Activated naive CD8-positive, alpha-beta T cell treated with anti-CD3 and anti-CD28 coated beads for 36 hours (primary cell): ENCODE results near the gene PTPRB. TPM values are rescaled to one million over a fixed set of nuclear protein-coding genes. Genes with fewer than 3 reads are reported as not detected.

Experiments used
- DNase-seq: peaks from one replicate; pipeline ENCODE4 v3.0.0; 2021
- H3K27ac Mint-ChIP-seq: one replicate; pipeline ENCODE4 v1.8.0; 2022; ENCODE audit warnings: mild to moderate bottlenecking, moderate library complexity, mixed read lengths
- H3K27me3 Mint-ChIP-seq: one replicate; pipeline ENCODE4 v1.8.0; 2022; ENCODE audit warnings: mild to moderate bottlenecking, mixed read lengths
- H3K36me3 Mint-ChIP-seq: one replicate; pipeline ENCODE4 v1.8.0; 2021; ENCODE audit warnings: mild to moderate bottlenecking, mixed read lengths
- H3K4me1 Mint-ChIP-seq: one replicate; pipeline ENCODE4 v1.8.0; 2021; ENCODE audit warnings: mixed read lengths
- H3K4me3 Mint-ChIP-seq: one replicate; pipeline ENCODE4 v1.8.0; 2022; ENCODE audit warnings: mild to moderate bottlenecking, moderate library complexity, mixed read lengths
- H3K9me3 Mint-ChIP-seq: one replicate; pipeline ENCODE4 v1.8.0; 2022; ENCODE audit warnings: mixed read lengths
- total RNA-seq, 2 experiments: library from RNA; stranded (reverse); gene quantifications; one replicate each; pipeline ENCODE4 v1.2.3, GENCODE V29; 2021

The PTPRB gene
- total RNA-seq, 2 experiments from 2014 or later, result not detected

GRCh38 chr12:70487440-70487839 lies 149.8 kb downstream of the PTPRB start:
- Mint-ChIP-seq H3K27me3 (peaks cover 6% of the 10 kb centered on the region), H3K36me3 (no peaks in the 10 kb centered on the region), H3K4me3 (no peak overlapping the region), H3K4me1 (no peaks in the 10 kb centered on the region), H3K9me3 (peaks cover 4% of the 10 kb centered on the region), H3K27ac (no peak overlapping the region)
- no peak for DNase-seq

GRCh38 chr12:70486588-70486987 lies 150.6 kb downstream of the PTPRB start:
- Mint-ChIP-seq H3K27ac (no peak overlapping the region), H3K4me1 (no peaks in the 10 kb centered on the region), H3K9me3 (peaks cover 4% of the 10 kb centered on the region), H3K36me3 (no peaks in the 10 kb centered on the region), H3K4me3 (no peak overlapping the region), H3K27me3 (peaks cover 3% of the 10 kb centered on the region)
- DNase-seq, result no peak

GRCh38 chr12:70485704-70486103 lies 151.5 kb downstream of the PTPRB start:
- Mint-ChIP-seq H3K36me3 (no peaks in the 10 kb centered on the region), H3K4me3 (no peak overlapping the region), H3K27me3 (no peaks in the 10 kb centered on the region), H3K27ac (no peak overlapping the region), H3K4me1 (no peaks in the 10 kb centered on the region), H3K9me3 (peaks cover 1% of the 10 kb centered on the region)
- DNase-seq, result no peak

- no peaks in the 10 kb centered on the region for H3K4me1 Mint-ChIP-seq
- H3K27me3 Mint-ChIP-seq, result no peaks in the 10 kb centered on the region
- H3K9me3 Mint-ChIP-seq, result no peaks in the 10 kb centered on the region
- no peak overlapping the region for H3K27ac Mint-ChIP-seq
- no peaks in the 10 kb centered on the region for H3K36me3 Mint-ChIP-seq
- DNase-seq, result no peak
- H3K4me3 Mint-ChIP-seq, result no peak overlapping the region
These were observed 152.8 kb downstream of the PTPRB start for GRCh38 chr12:70484464-70484863.

GRCh38 chr12:70482764-70483163 lies 154.5 kb downstream of the PTPRB start:
- H3K36me3 Mint-ChIP-seq, result no peaks in the 10 kb centered on the region
- no peak overlapping the region for H3K27ac Mint-ChIP-seq
- no peak overlapping the region for H3K4me3 Mint-ChIP-seq
- DNase-seq, result no peak
- no peaks in the 10 kb centered on the region for H3K4me1 Mint-ChIP-seq
- no peaks in the 10 kb centered on the region for H3K27me3 Mint-ChIP-seq
- no peaks in the 10 kb centered on the region for H3K9me3 Mint-ChIP-seq

- Mint-ChIP-seq H3K27ac (no peak overlapping the region), H3K4me1 (no peaks in the 10 kb centered on the region), H3K9me3 (peaks cover 2% of the 10 kb centered on the region), H3K4me3 (no peak overlapping the region), H3K27me3 (no peaks in the 10 kb centered on the region), H3K36me3 (no peaks in the 10 kb centered on the region)
- DNase-seq, result no peak
These were observed 167.9 kb downstream of the PTPRB start for GRCh38 chr12:70469221-70469820.

GRCh38 chr12:70468741-70469140 lies 168.5 kb downstream of the PTPRB start:
- H3K4me1 Mint-ChIP-seq, result no peaks in the 10 kb centered on the region
- H3K27me3 Mint-ChIP-seq, result no peaks in the 10 kb centered on the region
- no peaks in the 10 kb centered on the region for H3K36me3 Mint-ChIP-seq
- H3K4me3 Mint-ChIP-seq, result no peak overlapping the region
- no peak for DNase-seq
- H3K27ac Mint-ChIP-seq, result no peak overlapping the region
- H3K9me3 Mint-ChIP-seq, result peaks cover 6% of the 10 kb centered on the region

- H3K4me3 Mint-ChIP-seq, result no peak overlapping the region
- H3K27ac Mint-ChIP-seq, result peak overlapping the region; percentile 46
- DNase-seq, result no peak
- H3K4me1 Mint-ChIP-seq, result no peaks in the 10 kb centered on the region
- H3K27me3 Mint-ChIP-seq, result no peaks in the 10 kb centered on the region
- H3K9me3 Mint-ChIP-seq, result peaks cover 6% of the 10 kb centered on the region
- no peaks in the 10 kb centered on the region for H3K36me3 Mint-ChIP-seq
These were observed 169.1 kb downstream of the PTPRB start for GRCh38 chr12:70467918-70468733.

- Mint-ChIP-seq H3K9me3 (peaks cover 6% of the 10 kb centered on the region), H3K36me3 (no peaks in the 10 kb centered on the region), H3K4me1 (no peaks in the 10 kb centered on the region), H3K27ac (no peak overlapping the region), H3K27me3 (no peaks in the 10 kb centered on the region), H3K4me3 (no peak overlapping the region)
- no peak for DNase-seq
These were observed 169.8 kb downstream of the PTPRB start for GRCh38 chr12:70467476-70467875.

- Mint-ChIP-seq H3K9me3 (peaks cover 6% of the 10 kb centered on the region), H3K27me3 (no peaks in the 10 kb centered on the region), H3K36me3 (no peaks in the 10 kb centered on the region), H3K4me1 (no peaks in the 10 kb centered on the region), H3K4me3 (no peak overlapping the region), H3K27ac (no peak overlapping the region)
- no peak for DNase-seq
These were observed 170.5 kb downstream of the PTPRB start for GRCh38 chr12:70466753-70467152.
